ENCODE results near the gene LONRF2.

LONRF2 gene

DNA sequence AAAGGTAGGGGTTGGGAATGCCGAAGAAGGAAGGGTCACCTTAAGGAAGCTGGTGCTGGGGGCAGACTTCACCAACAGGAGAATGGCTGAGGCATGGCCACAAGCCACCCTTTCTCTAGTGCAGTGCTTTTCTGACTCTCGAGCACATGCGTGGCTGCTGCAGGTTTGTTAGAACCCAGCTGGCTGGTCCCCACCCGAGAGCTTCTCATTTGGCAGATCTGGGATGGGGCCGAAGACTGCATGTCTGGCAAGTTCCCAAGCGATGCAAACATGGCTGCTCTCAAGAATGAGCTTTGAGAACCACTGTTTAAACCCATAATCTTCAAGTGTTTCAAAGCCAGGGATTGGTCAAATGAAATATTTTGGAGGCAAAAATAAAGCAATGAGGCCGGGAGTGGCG lies 63.2 kb downstream of the LONRF2 start:
- no peaks in the 10 kb centered on the region for H3K9me2 ChIP-seq (replicated peaks; ENCODE audit: control insufficient read depth, low read length)
- no peaks in the 10 kb centered on the region for H3K9me3 ChIP-seq (ENCODE audit: control insufficient read depth, insufficient read depth, low read length)
- TF ChIP-seq, protein P1, sequence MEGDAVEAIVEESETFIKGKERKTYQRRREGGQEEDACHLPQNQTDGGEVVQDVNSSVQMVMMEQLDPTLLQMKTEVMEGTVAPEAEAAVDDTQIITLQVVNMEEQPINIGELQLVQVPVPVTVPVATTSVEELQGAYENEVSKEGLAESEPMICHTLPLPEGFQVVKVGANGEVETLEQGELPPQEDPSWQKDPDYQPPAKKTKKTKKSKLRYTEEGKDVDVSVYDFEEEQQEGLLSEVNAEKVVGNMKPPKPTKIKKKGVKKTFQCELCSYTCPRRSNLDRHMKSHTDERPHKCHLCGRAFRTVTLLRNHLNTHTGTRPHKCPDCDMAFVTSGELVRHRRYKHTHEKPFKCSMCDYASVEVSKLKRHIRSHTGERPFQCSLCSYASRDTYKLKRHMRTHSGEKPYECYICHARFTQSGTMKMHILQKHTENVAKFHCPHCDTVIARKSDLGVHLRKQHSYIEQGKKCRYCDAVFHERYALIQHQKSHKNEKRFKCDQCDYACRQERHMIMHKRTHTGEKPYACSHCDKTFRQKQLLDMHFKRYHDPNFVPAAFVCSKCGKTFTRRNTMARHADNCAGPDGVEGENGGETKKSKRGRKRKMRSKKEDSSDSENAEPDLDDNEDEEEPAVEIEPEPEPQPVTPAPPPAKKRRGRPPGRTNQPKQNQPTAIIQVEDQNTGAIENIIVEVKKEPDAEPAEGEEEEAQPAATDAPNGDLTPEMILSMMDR (IDR thresholded peaks at IDR 0.05; ENCODE audit: low read depth, low read length, poor library complexity, severe bottlenecking), result no peak
- TF ChIP-seq EZH2phosphoT487 (IDR thresholded peaks at IDR 0.05; ENCODE audit: borderline replicate concordance, low read length), result no peak
- no peaks in the 10 kb centered on the region for H3K27me3 ChIP-seq (ENCODE audit: control insufficient read depth, low read length)
- H3K4me2 ChIP-seq (ENCODE audit: low read length), result no peak overlapping the region
- peaks cover 7% of the 10 kb centered on the region; the same call in 1 of the 2 replicates for H3F3A ChIP-seq (ENCODE audit: control insufficient read depth, insufficient read depth)
- no peaks in the 10 kb centered on the region for H3K79me2 ChIP-seq (ENCODE audit: control insufficient read depth, low read length)
- no peak overlapping the region for H3K27ac ChIP-seq (ENCODE audit: low read depth, low read length)
- no peak overlapping the region for H3K4me3 ChIP-seq (ENCODE audit: low read length)
- peaks cover 45% of the 10 kb centered on the region for H3K4me1 ChIP-seq (ENCODE audit: control insufficient read depth, low read length)
- no peaks in the 10 kb centered on the region for H4K20me1 ChIP-seq (ENCODE audit: control insufficient read depth, insufficient read depth, low read depth, low read length)
- H3K36me3 ChIP-seq (ENCODE audit: control insufficient read depth, low read length), result no peaks in the 10 kb centered on the region

DNA sequence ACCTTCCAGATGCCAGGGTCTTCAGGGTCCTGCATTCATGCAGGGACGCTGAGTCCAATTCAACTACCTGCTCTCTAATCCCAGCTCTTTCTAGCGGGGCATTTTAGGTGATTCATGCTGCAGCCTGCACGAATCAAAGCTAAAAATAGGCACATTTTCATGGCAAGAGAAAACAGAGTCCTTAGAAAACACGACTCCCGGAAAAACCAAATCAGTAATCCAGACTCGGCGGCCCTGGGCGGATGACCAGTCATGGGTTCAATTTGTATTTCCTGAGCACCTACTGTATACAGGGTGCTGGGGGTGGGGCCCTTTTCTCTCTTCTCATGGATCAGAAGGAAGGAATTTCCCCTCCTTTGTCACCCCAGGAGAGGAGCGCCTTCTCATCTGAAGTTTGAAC lies 64.4 kb downstream of the LONRF2 start:
- Histone ChIP-seq H3K9me3 (ENCODE audit: control insufficient read depth, insufficient read depth, low read length) (no peaks in the 10 kb centered on the region), H3K27me3 (ENCODE audit: control insufficient read depth, low read length) (no peaks in the 10 kb centered on the region), H3K4me2 (ENCODE audit: low read length) (no peak overlapping the region), H3K9me2 (replicated peaks; ENCODE audit: control insufficient read depth, low read length) (no peaks in the 10 kb centered on the region), H3K4me3 (ENCODE audit: low read length) (no peak overlapping the region), H3K36me3 (ENCODE audit: control insufficient read depth, low read length) (no peaks in the 10 kb centered on the region), H3K79me2 (ENCODE audit: control insufficient read depth, low read length) (no peaks in the 10 kb centered on the region), H3K4me1 (ENCODE audit: control insufficient read depth, low read length) (peaks cover 45% of the 10 kb centered on the region), H3F3A (ENCODE audit: control insufficient read depth, insufficient read depth) (peaks cover 7% of the 10 kb centered on the region; the same call in 1 of the 2 replicates), H3K27ac (ENCODE audit: low read depth, low read length) (no peak overlapping the region), H4K20me1 (ENCODE audit: control insufficient read depth, insufficient read depth, low read depth, low read length) (no peaks in the 10 kb centered on the region)
- no peak for TF ChIP-seq EZH2phosphoT487 (IDR thresholded peaks at IDR 0.05; ENCODE audit: borderline replicate concordance, low read length)
- TF ChIP-seq, protein P1 (IDR thresholded peaks at IDR 0.05; ENCODE audit: low read depth, low read length, poor library complexity, severe bottlenecking), result no peak

DNA sequence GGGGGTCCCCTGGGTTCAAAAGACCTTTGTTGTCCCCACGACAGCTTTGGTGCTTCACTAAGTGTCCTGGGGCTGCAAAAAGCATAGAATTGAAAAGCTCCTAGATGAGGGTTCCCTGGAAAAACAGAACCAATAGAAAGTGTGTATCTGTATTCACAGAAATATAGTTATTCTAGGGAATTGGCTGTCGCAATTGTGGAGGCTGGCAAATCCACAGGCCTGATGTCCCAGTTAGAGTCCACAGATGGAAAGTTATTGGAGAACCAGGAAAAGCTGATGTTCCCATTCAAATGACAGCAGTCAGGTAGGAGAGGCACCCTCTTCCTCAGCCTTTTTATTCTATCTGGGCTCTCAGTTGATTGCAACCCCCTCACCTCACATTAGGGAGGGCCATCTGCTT lies 65.5 kb downstream of the LONRF2 start:
- H3K27me3 ChIP-seq (ENCODE audit: control insufficient read depth, low read length), result no peaks in the 10 kb centered on the region
- no peaks in the 10 kb centered on the region for H3K9me3 ChIP-seq (ENCODE audit: control insufficient read depth, insufficient read depth, low read length)
- no peaks in the 10 kb centered on the region for H3K36me3 ChIP-seq (ENCODE audit: control insufficient read depth, low read length)
- no peak overlapping the region for H3K4me2 ChIP-seq (ENCODE audit: low read length)
- H3K9me2 ChIP-seq (replicated peaks; ENCODE audit: control insufficient read depth, low read length), result no peaks in the 10 kb centered on the region
- TF ChIP-seq, protein P1 (IDR thresholded peaks at IDR 0.05; ENCODE audit: low read depth, low read length, poor library complexity, severe bottlenecking), result no peak
- no peak for TF ChIP-seq EZH2phosphoT487 (IDR thresholded peaks at IDR 0.05; ENCODE audit: borderline replicate concordance, low read length)
- H3F3A ChIP-seq (ENCODE audit: control insufficient read depth, insufficient read depth), result 0 out of 2 replicates have a peak, but pooled peaks cover 2% of the 10 kb centered on the region
- H4K20me1 ChIP-seq (ENCODE audit: control insufficient read depth, insufficient read depth, low read depth, low read length), result no peaks in the 10 kb centered on the region
- H3K79me2 ChIP-seq (ENCODE audit: control insufficient read depth, low read length), result no peaks in the 10 kb centered on the region
- no peak overlapping the region for H3K27ac ChIP-seq (ENCODE audit: low read depth, low read length)
- H3K4me3 ChIP-seq (ENCODE audit: low read length), result no peak overlapping the region
- peaks cover 43% of the 10 kb centered on the region for H3K4me1 ChIP-seq (ENCODE audit: control insufficient read depth, low read length)

Measured in DOHH2 (cell line).